Measurements from ENCODE around the gene GPR150. TPM values are rescaled to one million over a fixed set of nuclear protein-coding genes. Genes with fewer than 3 reads are reported as not detected.
A peak's percentile ranks its signal among the peaks of the same experiment; 100 is the strongest.

The GPR150 gene
- total RNA-seq, 1 experiment from 2014 or later = not detected

DNA sequence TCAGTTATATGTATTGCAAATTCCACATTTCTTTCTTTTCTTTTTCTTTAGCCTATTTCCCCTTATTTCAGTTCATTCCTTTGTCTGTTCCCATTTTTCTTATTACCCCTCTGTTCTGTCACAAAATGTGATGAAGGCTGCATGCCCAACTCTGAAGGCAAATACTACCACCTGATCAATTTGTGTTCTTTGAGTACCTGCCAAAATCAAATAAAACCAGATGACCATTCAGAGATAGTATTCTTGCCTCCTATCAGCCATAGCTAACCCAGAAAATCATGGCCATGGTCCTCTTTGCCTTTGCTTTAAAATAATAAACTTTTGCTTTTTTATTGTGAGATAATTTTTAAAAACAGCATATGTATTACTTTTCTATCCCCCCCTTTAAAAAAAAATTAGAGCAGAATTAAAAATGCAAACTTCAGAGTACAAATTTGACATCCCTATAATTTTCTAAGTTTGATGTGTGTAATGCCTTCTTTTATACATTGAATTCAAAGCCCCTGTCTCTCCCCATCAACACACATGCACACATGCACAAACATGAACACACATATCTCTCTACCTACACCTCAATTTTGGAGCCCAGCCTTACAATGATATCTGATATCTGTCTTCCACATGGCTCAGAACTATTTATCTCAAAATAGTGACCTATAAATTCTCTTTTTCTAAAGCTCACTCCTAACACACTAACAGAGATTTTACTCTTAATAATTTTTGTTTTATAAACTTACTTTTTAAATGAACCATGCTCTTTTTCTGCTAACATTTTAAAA is 30.1 kb downstream of the GPR150 start:
- DNase-seq (ENCODE audit: low spot score) = no peak

DNA sequence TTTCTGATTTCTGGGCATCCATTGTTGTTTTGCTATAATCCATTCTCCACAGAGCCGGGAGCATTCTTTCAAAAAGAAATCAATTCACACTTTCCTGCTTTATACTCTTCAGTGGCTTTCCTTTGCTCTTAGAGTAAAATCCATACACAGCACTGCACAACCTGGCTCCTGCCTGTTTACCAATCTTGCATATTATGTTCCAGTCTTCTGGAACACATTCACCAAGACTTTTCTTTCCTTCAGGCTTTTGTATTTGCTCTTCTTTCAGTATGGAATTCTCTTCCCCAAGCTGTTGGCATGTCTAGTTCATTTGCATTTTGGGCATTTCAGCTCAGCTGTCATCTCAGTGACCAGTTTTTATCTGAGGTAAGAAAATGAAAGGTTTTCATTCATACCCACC is 33.0 kb downstream of the GPR150 start:
- no peak for DNase-seq (ENCODE audit: low spot score)

DNA sequence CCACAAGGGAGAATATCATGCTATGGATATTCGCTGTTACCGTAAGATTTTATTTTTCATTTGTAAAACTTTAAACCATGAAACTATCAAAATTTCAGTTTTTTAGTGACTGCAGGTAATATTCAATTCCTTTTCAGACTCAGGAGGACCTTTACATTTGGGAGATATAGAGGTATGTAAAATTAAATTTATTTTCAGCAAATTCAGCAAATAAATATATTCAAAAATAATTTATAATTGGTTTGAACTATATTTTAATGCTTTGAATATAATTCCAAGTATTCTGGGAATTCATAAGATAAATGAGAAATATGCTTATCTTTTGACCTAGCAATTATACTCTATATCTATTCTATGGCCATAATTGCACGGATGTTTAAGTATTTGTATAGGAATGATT is 34.3 kb downstream of the GPR150 start:
- no peak for DNase-seq (ENCODE audit: low spot score)

- no peak for DNase-seq (ENCODE audit: low spot score)
These were observed 35.7 kb downstream of the GPR150 start for GRCh38 chr5:95655575-95655974.

DNA sequence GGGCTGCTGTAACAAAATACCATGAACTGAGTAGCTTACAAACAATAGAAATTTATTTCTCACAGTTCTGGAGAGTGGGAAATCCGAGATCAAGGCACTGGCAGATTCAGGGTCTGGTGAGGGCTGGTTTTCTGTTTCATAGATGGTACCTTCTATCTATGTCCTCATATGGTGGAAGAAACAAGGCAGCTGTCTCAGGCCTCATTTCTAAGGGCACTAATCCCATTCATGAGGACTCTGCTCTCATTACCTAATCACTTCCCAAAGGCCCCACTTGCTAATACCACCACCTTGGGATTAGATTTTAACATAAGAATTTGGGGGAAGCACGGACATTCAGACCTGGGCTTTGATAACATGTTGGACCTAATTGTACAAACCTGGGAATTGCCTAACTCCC is 40.2 kb downstream of the GPR150 start:
- no peak for DNase-seq (ENCODE audit: low spot score)

GRCh38 chr5:95662946-95663345 is 43.1 kb downstream of the GPR150 start:
- no peak for DNase-seq (ENCODE audit: low spot score)

- DNase-seq (ENCODE audit: low spot score) = peak; percentile 80
These were observed 44.4 kb downstream of the GPR150 start for GRCh38 chr5:95664204-95664786.

DNA sequence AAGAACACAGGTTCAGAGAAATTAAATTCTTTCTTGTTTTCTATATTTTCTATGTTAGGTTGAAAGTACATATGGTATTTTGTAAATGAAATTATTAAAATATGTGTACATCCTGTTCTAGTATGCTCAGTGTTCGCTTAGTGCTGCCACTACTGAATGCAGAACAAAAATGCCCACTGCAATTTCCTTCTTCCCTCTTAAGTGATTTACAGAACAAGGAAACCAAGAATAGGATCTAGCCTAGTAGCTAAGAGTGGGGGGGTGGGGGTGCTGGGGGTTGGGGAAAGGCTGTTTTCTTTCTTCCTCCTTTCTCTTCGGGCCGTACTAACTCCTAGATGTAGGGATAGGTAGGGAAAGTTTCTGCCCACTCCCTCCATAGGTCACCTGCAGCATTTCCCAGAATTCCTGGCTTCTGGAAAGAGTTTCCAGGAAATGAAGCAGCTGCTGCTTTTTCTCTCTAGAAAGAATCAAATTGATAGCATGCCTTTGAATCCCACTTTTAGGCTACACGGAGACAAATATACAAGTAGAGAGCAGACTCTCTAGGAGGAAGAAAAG is 47.3 kb downstream of the GPR150 start:
- no peak for DNase-seq (ENCODE audit: low spot score)

- no peak for DNase-seq (ENCODE audit: low spot score)
These were observed 47.8 kb downstream of the GPR150 start for GRCh38 chr5:95667678-95668077.

DNA sequence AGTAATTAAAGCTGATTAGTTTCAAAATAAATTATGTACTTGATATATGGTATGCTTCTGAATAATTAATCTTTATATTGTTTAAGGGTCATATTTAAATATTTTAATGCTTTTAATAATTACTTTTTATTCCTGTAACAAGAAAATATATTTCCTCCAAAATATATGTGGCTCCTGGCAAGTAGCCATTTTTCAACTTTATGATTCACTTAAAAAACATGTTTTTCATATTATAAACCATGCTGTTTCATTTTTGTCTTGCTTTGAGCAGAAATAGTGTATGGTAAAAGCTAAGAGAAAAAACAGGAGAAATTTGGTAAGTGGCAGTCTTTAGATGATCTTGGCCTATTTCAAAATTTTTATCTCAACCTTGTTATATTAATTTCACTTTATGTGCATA is 48.3 kb downstream of the GPR150 start:
- DNase-seq (ENCODE audit: low spot score) = no peak

GRCh38 chr5:95668728-95669127 is 48.8 kb downstream of the GPR150 start:
- DNase-seq (ENCODE audit: low spot score) = no peak

- DNase-seq (ENCODE audit: low spot score) = no peak
These were observed 49.7 kb downstream of the GPR150 start for GRCh38 chr5:95669540-95669939.

GRCh38 chr5:95669985-95670384 is 50.1 kb downstream of the GPR150 start:
- DNase-seq (ENCODE audit: low spot score) = no peak

- no peak for DNase-seq (ENCODE audit: low spot score)
These were observed 50.7 kb downstream of the GPR150 start for GRCh38 chr5:95670568-95670967.

Other genes starting within 250 kb of the GPR150 start
- not detected in 2 replicates for gene FAM81B, start 228.7 kb upstream of the GPR150 start, total RNA-seq (2014; rRNA removed; shearing (Covaris generic))
- gene SKIC3, start 65.1 kb upstream of the GPR150 start, total RNA-seq (2014; rRNA removed; shearing (Covaris generic)) = 21.6 and 30.0 TPM in 2 replicates
- 1.7 and 2.3 TPM in 2 replicates for gene ARSK, start 65.0 kb upstream of the GPR150 start, total RNA-seq (2014; rRNA removed; shearing (Covaris generic))
- gene RFESD, start 26.7 kb downstream of the GPR150 start, total RNA-seq (2014; rRNA removed; shearing (Covaris generic)) = 0.03 TPM in 1 of 2 replicates, not detected in the other
- not detected in 2 replicates for gene SPATA9, start 62.9 kb downstream of the GPR150 start, total RNA-seq (2014; rRNA removed; shearing (Covaris generic))
- gene RHOBTB3, start 111.2 kb downstream of the GPR150 start, total RNA-seq (2014; rRNA removed; shearing (Covaris generic)) = 69.3 and 72.5 TPM in 2 replicates
- gene GLRX, start 202.6 kb downstream of the GPR150 start, total RNA-seq (2014; rRNA removed; shearing (Covaris generic)) = 6.5 and 7.0 TPM in 2 replicates